Upper lobe of left lung (tissue), 4 donors: ENCODE data around the gene MR1.
A peak's percentile ranks its signal among the peaks of the same experiment; 100 is the strongest.

Source experiments
- EP300 ChIP-seq, 4 donors: sonication (generic); formaldehyde crosslinking; IDR thresholded peaks; one replicate each; pipeline ENCODE4 v1.5.1; 2017; ENCODE audit warnings: antibody characterized with exemption in 4 of 4, control low read depth in 2 of 4
- POLR2A ChIP-seq, 4 donors: fragments of 450-650 bp; IDR thresholded peaks; one replicate each; pipeline ENCODE4 v1.5.1; 2016 to 2017; ENCODE audit warnings: antibody characterized with exemption in 4 of 4, mild to moderate bottlenecking in 2 of 4
- TF ChIP-seq, protein P1 (sequence below), 6 experiments: fragments of 450-650 bp in 4 of 6; fragments of 200-600 bp in 2 of 6; sonication (generic) in 2 of 6; IDR thresholded peaks; one replicate each; pipeline ENCODE4 v1.5.1; 2016 to 2019; ENCODE audit warnings: antibody characterized with exemption in 6 of 6

DNA sequence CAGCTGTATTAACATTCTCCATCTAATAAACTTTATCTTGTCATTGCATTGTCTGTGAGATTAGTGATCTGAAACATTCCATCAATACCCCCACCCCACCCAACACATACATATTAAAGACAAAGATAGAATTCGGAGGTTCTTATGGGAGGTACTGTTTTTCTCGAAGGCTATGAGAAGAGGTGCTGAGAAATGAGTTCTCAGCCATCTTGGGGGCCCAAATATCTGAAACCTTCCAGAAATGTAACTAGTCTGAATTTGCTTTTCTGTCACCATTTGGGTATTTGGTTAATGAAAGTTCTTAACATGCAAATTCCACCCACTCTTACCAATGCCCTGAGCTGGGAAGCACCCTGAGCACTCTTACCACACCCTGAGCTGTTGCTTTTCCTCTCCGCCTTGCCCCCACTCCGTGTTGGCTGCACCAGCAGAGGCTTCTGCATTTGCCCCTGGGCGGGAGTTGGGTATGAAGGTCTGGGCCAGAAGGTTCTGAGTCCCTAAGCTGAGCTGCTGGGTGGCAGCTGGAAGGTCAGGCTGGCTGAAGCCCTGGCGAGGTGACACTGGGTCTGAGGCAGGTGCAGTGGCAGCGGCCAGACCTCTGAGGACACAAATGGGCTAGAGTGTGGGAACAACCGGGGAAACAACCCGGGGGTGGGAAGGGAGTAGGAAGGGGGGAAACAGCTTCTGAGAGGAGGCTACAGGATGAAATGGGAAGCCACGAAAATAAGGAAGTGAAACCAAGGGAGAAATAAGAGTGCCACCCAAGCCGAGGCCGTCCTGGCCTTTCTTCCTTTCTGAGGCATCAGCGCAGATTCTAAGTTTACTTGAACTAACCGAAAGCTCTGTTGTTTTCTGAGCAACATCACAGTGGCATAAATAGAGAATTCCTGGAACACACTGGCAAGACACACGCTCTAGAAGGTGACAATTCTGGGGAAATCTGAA lies 28.4 kb downstream of the MR1 start:
- TF ChIP-seq, protein P1, sequence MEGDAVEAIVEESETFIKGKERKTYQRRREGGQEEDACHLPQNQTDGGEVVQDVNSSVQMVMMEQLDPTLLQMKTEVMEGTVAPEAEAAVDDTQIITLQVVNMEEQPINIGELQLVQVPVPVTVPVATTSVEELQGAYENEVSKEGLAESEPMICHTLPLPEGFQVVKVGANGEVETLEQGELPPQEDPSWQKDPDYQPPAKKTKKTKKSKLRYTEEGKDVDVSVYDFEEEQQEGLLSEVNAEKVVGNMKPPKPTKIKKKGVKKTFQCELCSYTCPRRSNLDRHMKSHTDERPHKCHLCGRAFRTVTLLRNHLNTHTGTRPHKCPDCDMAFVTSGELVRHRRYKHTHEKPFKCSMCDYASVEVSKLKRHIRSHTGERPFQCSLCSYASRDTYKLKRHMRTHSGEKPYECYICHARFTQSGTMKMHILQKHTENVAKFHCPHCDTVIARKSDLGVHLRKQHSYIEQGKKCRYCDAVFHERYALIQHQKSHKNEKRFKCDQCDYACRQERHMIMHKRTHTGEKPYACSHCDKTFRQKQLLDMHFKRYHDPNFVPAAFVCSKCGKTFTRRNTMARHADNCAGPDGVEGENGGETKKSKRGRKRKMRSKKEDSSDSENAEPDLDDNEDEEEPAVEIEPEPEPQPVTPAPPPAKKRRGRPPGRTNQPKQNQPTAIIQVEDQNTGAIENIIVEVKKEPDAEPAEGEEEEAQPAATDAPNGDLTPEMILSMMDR (IDR thresholded peaks at IDR 0.05): no peak
- TF ChIP-seq POLR2A (IDR thresholded peaks at IDR 0.05) (peak in 1 of 4 donors; percentile 41), EP300 (IDR thresholded peaks at IDR 0.05) (no peak)
